SKM-1 (cell line): ENCODE measurements around the gene WNT10A.

Experiments used
- DNase-seq: peaks from one replicate; lab custom pipeline; 2025; ENCODE audit not compliant: unreplicated experiment; lab: John Stamatoyannopoulos, UW

Gene WNT10A

GRCh38 chr2:218857371-218858137 is 23.1 kb upstream of the WNT10A start:
- no peak for DNase-seq

DNA sequence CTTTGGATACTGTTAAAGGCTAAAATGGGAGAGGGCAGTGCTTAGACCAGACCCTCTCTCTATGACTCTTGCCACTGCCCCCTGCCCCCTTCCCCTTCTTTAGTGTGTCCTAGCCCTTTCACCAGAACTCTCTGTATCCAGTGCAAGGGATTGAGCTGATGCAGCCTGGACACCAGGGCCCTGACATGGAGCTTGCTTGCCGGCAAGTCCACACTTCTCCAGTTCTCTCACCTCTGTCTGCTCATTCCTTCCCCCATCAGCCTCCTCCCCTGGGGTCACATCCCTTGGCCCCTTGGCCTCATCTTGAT is 22.6 kb upstream of the WNT10A start:
- no peak for DNase-seq

- no peak for DNase-seq
These were observed 21.7 kb upstream of the WNT10A start for GRCh38 chr2:218858671-218859555.

- no peak for DNase-seq
These were observed 21.1 kb upstream of the WNT10A start, which contains the start of gene WNT6 for GRCh38 chr2:218859556-218859987. Gene WNT6, plus strand, starts transcription at chr2:218859805. Its CDS starts 233 bp downstream, at chr2:218860038.

DNA sequence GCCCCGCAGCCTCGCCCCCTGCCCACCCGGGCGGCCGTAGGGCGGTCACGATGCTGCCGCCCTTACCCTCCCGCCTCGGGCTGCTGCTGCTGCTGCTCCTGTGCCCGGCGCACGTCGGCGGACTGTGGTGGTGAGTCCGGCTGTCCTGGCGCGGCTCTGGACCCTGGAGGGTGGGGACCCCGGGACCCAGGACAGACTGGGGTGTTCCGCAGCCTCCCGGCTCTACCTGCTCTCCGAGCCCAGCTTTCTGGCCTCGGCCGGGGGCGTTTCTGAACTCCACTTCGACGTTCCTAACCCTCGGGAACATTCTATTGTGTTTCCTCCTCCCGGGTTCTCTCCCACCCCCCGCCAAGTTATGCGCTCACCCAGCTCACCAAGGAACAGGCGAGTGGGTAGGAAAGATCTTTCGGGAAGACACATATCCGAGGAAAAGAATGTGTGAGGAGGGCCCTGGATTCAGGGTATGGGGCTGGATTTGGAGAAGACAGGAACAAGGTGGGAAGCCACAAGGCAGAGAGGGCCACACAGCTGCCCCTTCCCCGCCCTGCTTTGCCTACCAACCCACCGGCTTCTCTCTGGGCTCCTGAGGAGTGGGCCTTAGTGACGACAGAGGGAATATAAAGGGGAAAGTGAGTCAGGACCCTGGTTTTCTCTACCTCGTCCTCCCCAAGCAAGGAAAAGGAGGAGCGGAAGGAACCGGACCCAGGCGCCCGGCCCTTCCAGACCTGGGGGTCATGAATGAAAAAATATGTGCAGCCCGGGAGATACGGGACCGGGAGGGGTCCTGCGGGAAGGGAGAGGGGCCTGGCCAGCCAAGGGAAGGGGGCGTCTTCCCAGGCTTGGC is 20.4 kb upstream of the WNT10A start:
- no peak for DNase-seq

DNA sequence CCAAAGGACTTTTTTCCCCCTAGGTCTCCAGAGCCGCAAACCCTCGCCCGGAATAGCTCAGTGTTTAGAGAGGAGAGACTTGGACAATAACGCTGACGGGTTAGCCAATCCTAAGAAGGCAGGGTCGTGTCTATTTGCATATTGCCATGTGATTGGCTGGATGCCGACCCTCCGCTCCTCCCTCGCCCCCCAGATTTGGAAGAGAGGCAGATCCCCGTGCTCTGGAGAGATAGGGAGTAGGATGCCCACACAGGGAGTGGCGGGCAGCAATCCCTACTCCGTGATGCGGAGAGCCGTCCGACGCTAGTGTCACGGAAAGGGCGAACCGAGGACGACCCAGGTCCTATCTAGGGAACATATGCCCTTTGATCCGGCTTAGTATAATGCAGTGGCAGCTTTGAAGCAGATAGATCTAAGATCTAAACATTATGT is 19.7 kb upstream of the WNT10A start:
- DNase-seq = no peak

DNA sequence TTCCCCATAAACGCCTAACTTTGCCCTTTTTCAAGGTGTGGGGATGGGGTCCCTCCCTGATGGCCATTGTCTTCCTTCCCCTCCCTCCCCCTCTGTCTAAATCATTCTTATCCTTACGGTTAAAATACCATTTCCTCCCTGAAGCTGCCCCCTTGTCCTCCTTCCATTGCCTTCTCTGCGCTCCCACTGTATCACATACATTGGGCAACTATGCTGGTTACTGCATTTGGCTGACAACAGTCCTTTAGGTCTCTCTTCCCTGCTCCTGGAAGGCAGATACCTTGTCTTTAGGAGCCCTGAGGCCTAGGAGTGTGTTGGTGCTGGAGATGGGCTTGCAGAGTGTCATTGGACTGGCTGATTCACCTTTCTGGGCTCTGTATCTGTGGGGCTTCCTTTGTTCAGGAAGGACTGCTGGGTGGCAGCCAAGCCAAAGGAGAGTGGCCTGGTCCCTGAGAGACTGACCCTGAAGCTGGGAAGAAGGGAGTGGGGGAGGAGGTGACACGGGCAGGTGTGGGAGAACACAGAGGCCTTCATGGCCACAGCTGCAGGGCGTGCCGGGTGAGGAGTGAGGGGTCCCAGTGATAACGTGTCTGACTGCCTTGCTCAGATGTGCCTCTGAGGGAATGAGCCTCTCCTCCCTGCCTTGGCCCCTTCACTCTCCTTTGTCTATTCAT is 18.9 kb upstream of the WNT10A start:
- no peak for DNase-seq

DNA sequence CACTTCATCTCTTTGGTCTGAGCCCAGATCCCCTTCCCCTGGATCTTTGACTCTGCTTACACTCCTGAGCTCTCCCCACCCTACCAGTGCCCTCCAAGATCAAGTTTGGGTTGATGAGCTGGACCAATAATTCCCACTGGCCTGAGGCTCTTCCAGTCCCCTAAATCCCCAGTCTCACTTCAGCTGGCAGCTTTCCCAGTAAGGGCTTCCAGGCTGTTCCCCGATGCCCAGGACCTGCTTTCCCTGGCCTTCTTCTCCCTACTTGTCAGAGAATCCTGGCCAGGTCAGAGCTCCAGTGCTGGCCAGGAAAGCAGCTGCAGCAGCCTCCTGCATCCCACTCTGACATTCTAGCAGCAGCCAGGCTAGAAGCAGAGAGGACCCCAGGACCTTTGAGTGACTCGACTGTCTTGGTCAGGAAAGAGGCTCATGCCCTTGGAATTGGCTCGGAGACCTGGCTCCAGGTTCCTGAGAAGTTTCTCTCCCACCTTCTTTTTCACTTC is 17.6 kb upstream of the WNT10A start:
- no peak for DNase-seq

DNA sequence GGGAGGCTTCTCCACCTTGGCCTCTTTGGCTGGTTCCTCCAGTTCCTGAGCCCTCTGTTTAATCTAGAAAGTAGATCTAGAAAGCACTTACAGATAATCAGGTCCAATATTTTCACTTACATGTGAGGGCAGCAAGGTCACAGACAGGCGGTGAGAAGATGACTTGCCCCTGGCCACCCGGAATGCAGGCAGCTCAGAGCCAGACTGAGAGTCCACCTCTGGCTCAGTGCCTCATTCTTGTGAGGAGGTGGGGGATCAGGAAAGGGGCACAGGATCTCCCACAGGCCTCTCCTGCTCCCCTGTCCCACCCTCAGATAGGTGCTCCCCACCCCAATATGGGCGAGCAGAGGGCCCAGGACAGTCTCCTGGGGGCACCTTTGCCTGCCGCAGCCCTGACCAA is 15.3 kb upstream of the WNT10A start:
- no peak for DNase-seq

- no peak for DNase-seq
These were observed 14.7 kb upstream of the WNT10A start for GRCh38 chr2:218865999-218866398.

DNA sequence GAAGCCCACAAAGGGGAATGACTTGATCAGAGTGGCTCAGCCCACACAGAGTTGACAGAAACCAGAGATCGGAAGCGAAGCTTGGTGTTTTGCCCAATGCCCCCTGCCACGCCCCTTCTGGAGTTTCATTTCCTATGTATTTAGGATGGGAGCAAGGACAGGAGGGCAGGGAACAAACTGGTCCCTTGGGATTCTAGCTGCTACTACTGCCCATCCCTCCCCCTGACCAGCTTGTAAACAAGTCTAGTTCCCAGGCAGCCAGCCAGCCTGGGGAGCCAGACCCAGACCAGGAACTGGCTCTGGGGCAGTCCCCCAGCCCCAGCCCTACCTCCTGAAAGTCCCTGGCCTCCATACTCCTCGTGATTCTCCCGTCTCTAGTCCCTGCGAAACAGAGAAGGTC is 12.8 kb upstream of the WNT10A start:
- DNase-seq = no peak

GRCh38 chr2:218869064-218869463 is 11.6 kb upstream of the WNT10A start:
- DNase-seq = no peak

DNA sequence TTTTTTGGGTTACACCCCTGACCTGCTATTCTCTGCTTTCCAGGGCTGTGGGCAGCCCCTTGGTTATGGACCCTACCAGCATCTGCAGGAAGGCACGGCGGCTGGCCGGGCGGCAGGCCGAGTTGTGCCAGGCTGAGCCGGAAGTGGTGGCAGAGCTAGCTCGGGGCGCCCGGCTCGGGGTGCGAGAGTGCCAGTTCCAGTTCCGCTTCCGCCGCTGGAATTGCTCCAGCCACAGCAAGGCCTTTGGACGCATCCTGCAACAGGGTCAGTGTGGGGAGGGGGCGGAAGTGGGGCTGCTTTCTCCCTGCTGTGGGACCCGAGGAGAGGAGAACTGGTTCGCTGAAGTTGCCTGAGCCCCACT is 9.7 kb upstream of the WNT10A start:
- DNase-seq = no peak

DNA sequence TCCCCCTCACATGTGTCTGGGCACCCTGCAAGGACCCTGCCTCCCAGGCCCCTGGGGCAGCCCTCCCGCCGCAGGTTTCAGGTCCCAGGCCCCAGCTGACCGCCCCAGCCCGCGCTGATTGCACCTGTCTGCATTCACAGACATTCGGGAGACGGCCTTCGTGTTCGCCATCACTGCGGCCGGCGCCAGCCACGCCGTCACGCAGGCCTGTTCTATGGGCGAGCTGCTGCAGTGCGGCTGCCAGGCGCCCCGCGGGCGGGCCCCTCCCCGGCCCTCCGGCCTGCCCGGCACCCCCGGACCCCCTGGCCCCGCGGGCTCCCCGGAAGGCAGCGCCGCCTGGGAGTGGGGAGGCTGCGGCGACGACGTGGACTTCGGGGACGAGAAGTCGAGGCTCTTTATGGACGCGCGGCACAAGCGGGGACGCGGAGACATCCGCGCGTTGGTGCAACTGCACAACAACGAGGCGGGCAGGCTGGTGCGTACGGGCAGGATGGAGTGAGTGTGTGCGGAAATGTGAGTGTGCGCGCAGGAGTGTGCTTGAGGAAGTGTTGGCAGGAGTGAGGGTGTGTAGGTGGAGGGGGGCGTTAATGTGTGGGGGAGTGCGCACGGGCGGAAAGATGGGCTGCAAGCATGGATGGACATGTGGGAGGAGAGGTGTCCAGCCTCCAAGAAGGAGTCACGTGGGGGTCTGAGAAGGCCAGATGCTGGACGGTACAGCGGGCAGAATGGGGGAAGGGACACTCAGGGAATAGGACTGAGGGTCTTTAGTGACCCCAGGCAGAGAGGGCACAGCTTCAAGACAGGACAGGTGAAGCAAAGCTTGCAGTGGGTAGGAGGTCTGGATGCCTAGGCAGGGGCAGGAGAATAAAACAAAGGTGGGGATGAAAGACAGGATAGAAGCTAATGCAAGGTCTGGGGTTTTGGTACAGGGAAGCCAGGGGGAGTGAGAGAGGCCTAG is 9.0 kb upstream of the WNT10A start:
- no peak for DNase-seq

DNA sequence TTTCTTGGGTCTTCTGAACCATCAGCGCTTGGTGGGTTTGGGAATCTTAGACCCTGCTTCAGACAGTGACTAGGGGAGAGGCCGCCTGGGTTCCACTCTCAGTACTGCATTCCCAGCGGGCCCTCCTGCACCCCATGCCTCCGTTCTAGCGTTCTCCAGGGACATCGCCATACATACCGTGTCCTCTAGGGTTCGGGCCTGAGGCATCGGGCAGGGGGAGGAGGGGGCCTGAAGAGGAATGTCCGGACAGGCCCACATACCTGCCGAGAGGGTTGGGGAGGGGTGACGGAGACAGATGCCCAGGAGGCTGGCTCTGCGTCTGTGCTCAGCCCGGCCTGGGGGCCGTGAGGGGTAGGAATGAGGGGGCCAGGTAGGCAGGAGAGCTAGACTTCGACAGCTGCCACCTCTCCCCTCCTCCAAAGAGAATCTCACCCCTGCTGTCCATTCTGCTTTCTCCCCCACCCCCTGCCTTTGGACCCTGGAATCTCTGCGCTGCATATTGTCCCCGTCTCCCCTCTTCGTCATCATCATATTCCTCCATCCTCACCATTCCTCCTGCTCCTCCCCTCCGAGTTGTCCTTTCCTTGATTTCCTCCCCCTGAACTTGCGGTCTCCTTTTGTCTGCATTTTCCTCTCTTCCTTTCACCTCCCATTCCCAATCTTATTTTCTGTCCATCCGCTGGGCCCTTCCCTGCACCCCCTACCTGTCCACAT is 7.8 kb upstream of the WNT10A start:
- no peak for DNase-seq

GRCh38 chr2:218873359-218874194 is 7.1 kb upstream of the WNT10A start:
- no peak for DNase-seq

DNA sequence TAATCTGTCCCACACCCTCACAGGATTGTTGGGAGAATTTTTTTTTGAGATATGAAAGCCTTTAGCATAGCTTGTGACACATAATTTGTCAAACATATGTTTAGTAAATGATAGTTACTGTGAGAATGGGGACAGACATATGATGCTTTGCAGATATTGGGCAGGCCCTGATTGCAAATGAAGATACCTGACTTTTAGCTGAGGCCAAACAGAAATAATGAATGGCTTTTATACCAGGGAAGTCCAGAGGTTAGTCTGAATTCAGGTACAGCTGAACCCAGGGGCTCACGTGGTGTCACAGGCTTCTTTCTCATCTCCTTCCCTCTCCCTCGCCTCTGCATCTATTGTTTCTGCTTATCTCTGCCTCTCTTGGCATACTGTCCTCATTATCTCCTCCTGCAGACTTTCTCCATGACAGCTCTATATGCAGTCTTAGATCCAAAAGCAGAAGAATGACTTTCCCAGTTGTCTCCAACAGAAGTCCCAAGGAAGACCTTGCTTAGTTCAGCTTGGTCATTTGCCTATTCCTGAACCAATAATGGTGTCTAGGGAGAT is 4.9 kb upstream of the WNT10A start:
- DNase-seq = no peak
